Keratinocyte (primary cell): ENCODE measurements around the gene RELT. TPM values are rescaled to one million over a fixed set of nuclear protein-coding genes. Genes with fewer than 3 reads are reported as not detected.

Experiments used
- DNase-seq: peaks from one replicate; pipeline ENCODE4 v3.0.0-alpha.2; 2011; ENCODE audit warnings: low read depth, missing footprints, low spot score
- FAIRE-seq: peaks from 2 replicates; lab custom pipeline; 2011; peaks lifted over from hg19 to GRCh38; lab: Jason Lieb, UNC
- H2AFZ ChIP-seq: 2 replicates; pipeline ENCODE4 v1.6.0; 2012; ENCODE audit warnings: low read length, control low read depth, inconsistent platforms; ENCODE audit not compliant: control insufficient read depth
- H3K27ac ChIP-seq: 2 replicates; pipeline ENCODE4 v1.5.1; 2011; ENCODE audit warnings: low read length; ENCODE audit not compliant: control insufficient read depth, insufficient read depth
- H3K27me3 ChIP-seq: 3 replicates; pipeline ENCODE4 v1.6.0; 2011; ENCODE audit warnings: low read length; ENCODE audit not compliant: control insufficient read depth, insufficient read depth; ENCODE audit errors: extremely low read depth
- H3K36me3 ChIP-seq, 2 experiments: 2 replicates in 1 of 2; 3 replicates in 1 of 2; pipeline ENCODE4 v1.5.1; 2011; ENCODE audit warnings: low read length in 2 of 2, mild to moderate bottlenecking in 1 of 2; ENCODE audit not compliant: control insufficient read depth in 2 of 2, insufficient read depth in 2 of 2; ENCODE audit errors: extremely low read depth in 1 of 2
- H3K4me1 ChIP-seq: 3 replicates; pipeline ENCODE4 v1.5.1; 2011; ENCODE audit warnings: low read length; ENCODE audit not compliant: control insufficient read depth, insufficient read depth; ENCODE audit errors: extremely low read depth
- H3K4me2 ChIP-seq: 3 replicates; pipeline ENCODE4 v1.6.0; 2011; ENCODE audit warnings: low read depth, low read length; ENCODE audit not compliant: control insufficient read depth, insufficient read depth; ENCODE audit errors: extremely low read depth
- H3K4me3 ChIP-seq, 3 experiments: fragments of 200-600 bp in 1 of 3; sonication (generic) in 1 of 3; 2 replicates in 2 of 3; 3 replicates in 1 of 3; pipeline ENCODE4 v1.5.1; 2011 to 2016; ENCODE audit warnings: low read length in 3 of 3, mild to moderate bottlenecking in 3 of 3, control low read depth in 2 of 3, inconsistent platforms in 1 of 3, low read depth in 1 of 3, mixed read lengths in 1 of 3, mixed run types in 1 of 3, moderate library complexity in 1 of 3; ENCODE audit not compliant: control insufficient read depth in 2 of 3, insufficient read depth in 2 of 3; ENCODE audit errors: extremely low read depth in 1 of 3
- H3K79me2 ChIP-seq: 2 replicates; pipeline ENCODE4 v1.6.0; 2012; ENCODE audit warnings: low read length; ENCODE audit not compliant: control insufficient read depth, insufficient read depth
- H3K9ac ChIP-seq: 3 replicates; pipeline ENCODE4 v1.6.0; 2011; ENCODE audit warnings: low read length; ENCODE audit not compliant: control insufficient read depth, insufficient read depth; ENCODE audit errors: extremely low read depth
- H3K9me1 ChIP-seq: 3 replicates; pipeline ENCODE4 v1.6.0; 2011; ENCODE audit warnings: low read length; ENCODE audit not compliant: control insufficient read depth, insufficient read depth; ENCODE audit errors: extremely low read depth
- H3K9me3 ChIP-seq: 2 replicates; pipeline ENCODE4 v1.5.1; 2012; ENCODE audit warnings: low read depth, low read length; ENCODE audit not compliant: control insufficient read depth
- H4K20me1 ChIP-seq: 3 replicates; pipeline ENCODE4 v1.6.0; 2011; ENCODE audit warnings: low read length; ENCODE audit not compliant: control insufficient read depth, insufficient read depth; ENCODE audit errors: extremely low read depth
- EZH2 ChIP-seq: IDR thresholded peaks from one replicate; pipeline ENCODE4 v1.6.1; 2012; ENCODE audit warnings: inconsistent platforms, mild to moderate bottlenecking, low read length, moderate library complexity
- dilution Hi-C: fragments of 300-500 bp; cut with MboI; formaldehyde crosslinking; loops from one replicate; pipeline ENCODE4 v1.7.0; 2020; ENCODE audit warnings: low sequenced_read_pairs; ENCODE audit not compliant: extremely low pct_ligation_motif_present
- polyA plus RNA-seq, 5 experiments: library from polyadenylated mRNA; depleted of rRNA in 3 of 5; stranded (reverse) in 3 of 5; stranded (forward) in 1 of 5; unstranded in 1 of 5; fragments of >200 nt; gene quantifications; 1 replicate in 1 of 5; 2 replicates in 3 of 5; 3 replicates in 1 of 5; pipeline versions ENCODE4 v1.2.1 to v1.2.3, GENCODE V29; 2011 to 2012; ENCODE audit warnings: missing spikeins in 2 of 5, low read depth in 1 of 5, low replicate concordance in 1 of 5
- TF ChIP-seq, protein P1 (sequence below), 3 experiments: IDR thresholded peaks in 1 of 3; conservative IDR thresholded peaks in 1 of 3; optimal IDR thresholded peaks in 1 of 3; 2 replicates in 2 of 3; 3 replicates in 1 of 3; pipeline versions ENCODE3 to v1.5.1; 2011; ENCODE audit warnings: low read length in 3 of 3, mild to moderate bottlenecking in 3 of 3, moderate library complexity in 2 of 3, control low read depth in 1 of 3, inconsistent platforms in 1 of 3; ENCODE audit not compliant: insufficient read depth in 2 of 3; ENCODE audit errors: extremely low read depth in 1 of 3

The RELT gene
- polyA plus RNA-seq, 1 donor (not counting 4 experiments of a cell fraction or from before 2014, with no cell fraction given) = 4.2 TPM

GRCh38 chr11:73342633-73343032, 33.6 kb upstream of the RELT start:
- H2AFZ ChIP-seq = no peak overlapping the region
- no peaks in the 10 kb centered on the region for H3K9me1 ChIP-seq
- peaks cover 14% of the 10 kb centered on the region for H3K27me3 ChIP-seq
- DNase-seq (no peak), FAIRE-seq (no peak)
- no peaks in the 10 kb centered on the region for H3K79me2 ChIP-seq
- H3K9me3 ChIP-seq = no peaks in the 10 kb centered on the region
- H3K9ac ChIP-seq = no peak overlapping the region
- H3K4me3 ChIP-seq = no peak overlapping the region
- no peak overlapping the region for H3K27ac ChIP-seq
- no peaks in the 10 kb centered on the region for H3K36me3 ChIP-seq
- H3K4me2 ChIP-seq = peak overlapping the region; percentile 9
- no peaks in the 10 kb centered on the region for H4K20me1 ChIP-seq
- dilution Hi-C loops = no loop called here
- TF ChIP-seq EZH2 = peak; percentile 5
- TF ChIP-seq, protein P1, sequence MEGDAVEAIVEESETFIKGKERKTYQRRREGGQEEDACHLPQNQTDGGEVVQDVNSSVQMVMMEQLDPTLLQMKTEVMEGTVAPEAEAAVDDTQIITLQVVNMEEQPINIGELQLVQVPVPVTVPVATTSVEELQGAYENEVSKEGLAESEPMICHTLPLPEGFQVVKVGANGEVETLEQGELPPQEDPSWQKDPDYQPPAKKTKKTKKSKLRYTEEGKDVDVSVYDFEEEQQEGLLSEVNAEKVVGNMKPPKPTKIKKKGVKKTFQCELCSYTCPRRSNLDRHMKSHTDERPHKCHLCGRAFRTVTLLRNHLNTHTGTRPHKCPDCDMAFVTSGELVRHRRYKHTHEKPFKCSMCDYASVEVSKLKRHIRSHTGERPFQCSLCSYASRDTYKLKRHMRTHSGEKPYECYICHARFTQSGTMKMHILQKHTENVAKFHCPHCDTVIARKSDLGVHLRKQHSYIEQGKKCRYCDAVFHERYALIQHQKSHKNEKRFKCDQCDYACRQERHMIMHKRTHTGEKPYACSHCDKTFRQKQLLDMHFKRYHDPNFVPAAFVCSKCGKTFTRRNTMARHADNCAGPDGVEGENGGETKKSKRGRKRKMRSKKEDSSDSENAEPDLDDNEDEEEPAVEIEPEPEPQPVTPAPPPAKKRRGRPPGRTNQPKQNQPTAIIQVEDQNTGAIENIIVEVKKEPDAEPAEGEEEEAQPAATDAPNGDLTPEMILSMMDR (optimal IDR thresholded peaks at IDR 0.05 in 1 of 3, IDR thresholded peaks at IDR 0.05 in 1 of 3, conservative IDR thresholded peaks at IDR 0.05 in 1 of 3; ENCODE audit: extremely low read depth in 1 of 3, insufficient read depth in 2 of 3, low read length in 3 of 3) = peak in 1 of 3 experiments; percentile 22
- peaks cover under 1% of the 10 kb centered on the region for H3K4me1 ChIP-seq

GRCh38 chr11:73343076-73343873, 32.9 kb upstream of the RELT start:
- no peak for FAIRE-seq
- H3K27ac ChIP-seq = no peak overlapping the region
- no peak overlapping the region for H3K9ac ChIP-seq
- no peak overlapping the region for H2AFZ ChIP-seq
- no peak for DNase-seq
- H3K9me3 ChIP-seq = no peaks in the 10 kb centered on the region
- dilution Hi-C loops = no loop called here
- H3K4me3 ChIP-seq = no peak overlapping the region
- H3K4me1 ChIP-seq = peaks cover 4% of the 10 kb centered on the region
- no peaks in the 10 kb centered on the region for H3K36me3 ChIP-seq
- TF ChIP-seq, protein P1 (optimal IDR thresholded peaks at IDR 0.05 in 1 of 3, IDR thresholded peaks at IDR 0.05 in 1 of 3, conservative IDR thresholded peaks at IDR 0.05 in 1 of 3; ENCODE audit: extremely low read depth in 1 of 3, insufficient read depth in 2 of 3, low read length in 3 of 3) = no peak
- no peak for TF ChIP-seq EZH2
- no peaks in the 10 kb centered on the region for H3K79me2 ChIP-seq
- H3K4me2 ChIP-seq = no peak overlapping the region
- H4K20me1 ChIP-seq = no peaks in the 10 kb centered on the region
- H3K27me3 ChIP-seq = peaks cover 14% of the 10 kb centered on the region
- H3K9me1 ChIP-seq = no peaks in the 10 kb centered on the region
